Ovary (tissue), 9 donors: Measurements from ENCODE around the gene SCN11A. TPM values are rescaled to one million over a fixed set of nuclear protein-coding genes. Genes with fewer than 3 reads are reported as not detected.

ENCODE experiments used
- DNase-seq, 5 donors: peaks; one replicate each; pipeline ENCODE4 v3.0.0-alpha.2; 2019 to 2020
- H3K27ac ChIP-seq, 2 donors: fragments of 200-600 bp; one replicate each; pipeline versions ENCODE4 v1.5.1 to v1.8.0; 2019 to 2022
- H3K27me3 ChIP-seq: fragments of 200-600 bp; one replicate; pipeline ENCODE4 v1.8.0; 2022
- H3K36me3 ChIP-seq: fragments of 200-600 bp; sonication (generic); one replicate; pipeline ENCODE4 v1.5.1; 2019
- H3K4me1 ChIP-seq: one replicate; pipeline ENCODE4 v1.8.1; 2013; ENCODE audit warnings: mild to moderate bottlenecking, moderate library complexity; ENCODE audit not compliant: insufficient read depth
- H3K4me3 ChIP-seq: fragments of 200-600 bp; sonication (generic); one replicate; pipeline ENCODE4 v1.5.1; 2017
- H3K9me3 ChIP-seq, 2 donors: fragments of 200-600 bp in 1 of 2; sonication (generic) in 1 of 2; one replicate each; pipeline versions ENCODE4 v1.5.1 to v1.8.1; 2013 to 2019; ENCODE audit warnings: mild to moderate bottlenecking in 1 of 2, moderate library complexity in 1 of 2
- CTCF ChIP-seq, 3 donors: fragments of 450-650 bp in 2 of 3; fragments of 200-600 bp in 1 of 3; IDR thresholded peaks; one replicate each; pipeline versions ENCODE4 v1.5.1 to v1.8.0; 2016 to 2022; ENCODE audit warnings: antibody characterized with exemption in 3 of 3, mild to moderate bottlenecking in 1 of 3
- EP300 ChIP-seq: sonication (generic); formaldehyde crosslinking; IDR thresholded peaks from one replicate; pipeline ENCODE4 v1.6.1; 2017; ENCODE audit warnings: antibody characterized with exemption
- POLR2A ChIP-seq: fragments of 450-650 bp; IDR thresholded peaks from one replicate; pipeline ENCODE4 v1.6.1; 2017; ENCODE audit warnings: antibody characterized with exemption, mild to moderate bottlenecking, moderate library complexity
- WGBS, 3 donors: extraction: QIAGEN DNeasy Blood & Tissue Kit in 1 of 3; methylation state at CpG; one replicate each; pipeline versions ENCODE4 v1.1.5 to v1.1.7; 2013 to 2017; 5-methylcytosine and 5-hydroxymethylcytosine counted together
- intact Hi-C, 4 donors: fragments of 100-400 bp; cut with DNase I; formaldehyde crosslinking; loops; one replicate each; pipeline versions ENCODE4 v1.11.0 to v1.15.1; 2022 to 2023
- polyA plus RNA-seq, 2 donors: library from polyadenylated mRNA; stranded (reverse); fragments of 200-250 nt in 1 of 2; fragments of 350-450 nt in 1 of 2; fragmentation: Illumina TruSeq in 1 of 2; extraction: RNeasy Lipid Tissue Mini Kit (QIAGEN cat#74804) in 1 of 2; gene quantifications; one replicate each; pipeline ENCODE4 v1.2.3, GENCODE V29; 2013 to 2014
- total RNA-seq, 7 donors: library from RNA; depleted of rRNA in 2 of 7; stranded (reverse); fragments of >200 nt in 2 of 7; fragmentation: NEBNext Ultra II Directional in 3 of 7; extraction: Animal tissue kit (Norgen Biotek cat#: 25700) in 3 of 7; gene quantifications; one replicate each; pipeline versions ENCODE4 v1.1.0 to v1.2.4, GENCODE V29; 2016 to 2023
- donor health status: DM: no; HTN: no; CAD: no; lungs with moderate emphysema.
- donor health status: DM: no; HTN: no; CAD: no.
- donor health status: Bipolar disorder and iron deficiency.
- donor health status: DM: yes; HTN: yes; CAD: no.
- donor health status: DM: no; HTN: no; CAD: no.
- donor health status: DM: yes; HTN: yes; CAD: no.

The SCN11A gene
- total and polyA plus RNA-seq, 9 donors: under 0.01 to 0.34 (median 0.13) TPM

GRCh38 chr3:39099242-39099641 lies 47.5 kb upstream of the SCN11A start:
- Histone ChIP-seq H3K27ac (peak overlapping the region in 1 of 2 donors; percentile 30), H3K9me3 (no peaks in the 10 kb centered on the region), H3K27me3 (no peaks in the 10 kb centered on the region), H3K4me3 (no peak overlapping the region), H3K4me1 (peaks cover 4% of the 10 kb centered on the region), H3K36me3 (no peaks in the 10 kb centered on the region)
- intact Hi-C loops: no loop called here
- DNase-seq: no peak
- WGBS, 3 donors: 89 to 91% (median 91%) methylated on average over 1 of the region's 1 CpG
- TF ChIP-seq CTCF (IDR thresholded peaks at IDR 0.05): no peak
- no peak for TF ChIP-seq EP300
- TF ChIP-seq POLR2A: no peak

- Histone ChIP-seq H3K4me1 (peaks cover 4% of the 10 kb centered on the region), H3K27me3 (no peaks in the 10 kb centered on the region), H3K9me3 (no peaks in the 10 kb centered on the region), H3K36me3 (no peaks in the 10 kb centered on the region), H3K4me3 (no peak overlapping the region), H3K27ac (no peak overlapping the region)
- no peak for DNase-seq
- TF ChIP-seq CTCF (IDR thresholded peaks at IDR 0.05): no peak
- no peak for TF ChIP-seq POLR2A
- TF ChIP-seq EP300: no peak
- WGBS, 3 donors: 90 to 94% (median 90%) methylated on average over 8 of the region's 8 CpGs
- intact Hi-C loops: no loop called here
These were observed 46.8 kb upstream of the SCN11A start for GRCh38 chr3:39098473-39099000.

DNA sequence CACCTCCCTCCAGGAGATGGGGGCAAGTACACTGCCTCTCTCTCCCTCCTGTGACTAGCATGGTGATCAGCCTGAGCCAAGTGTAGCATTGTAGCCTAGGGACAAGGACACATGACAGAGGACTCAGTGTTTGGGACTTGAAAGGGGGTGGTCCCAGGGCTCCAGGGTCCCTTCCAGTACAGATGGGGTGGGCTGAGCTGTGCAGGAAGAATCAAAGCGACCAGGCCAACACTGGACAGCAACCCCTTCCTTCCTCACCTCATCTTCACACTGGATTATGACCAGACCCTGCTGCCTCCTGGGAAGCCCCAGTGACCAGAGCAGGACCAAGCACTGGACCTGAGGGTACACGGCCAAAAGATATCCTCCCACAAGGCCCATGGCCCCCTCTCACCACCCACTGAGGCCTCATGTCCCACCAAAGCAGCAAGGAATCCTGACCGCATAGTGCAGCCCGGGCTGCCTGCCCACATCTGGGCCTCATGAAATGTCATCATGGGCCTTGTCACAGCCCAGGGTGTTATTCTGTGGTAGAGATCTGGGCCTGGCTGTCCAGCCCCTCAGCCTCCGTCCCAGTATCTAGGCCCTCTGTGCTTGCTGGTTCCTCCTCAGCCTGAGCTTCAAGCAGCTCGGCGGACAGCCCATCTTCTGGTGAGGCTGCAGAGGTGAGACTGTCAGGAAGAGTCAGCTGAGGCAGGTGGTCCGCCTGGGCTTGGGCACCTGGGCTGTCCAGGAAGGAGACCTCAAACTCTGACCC lies 46.1 kb upstream of the SCN11A start:
- 79 to 89% (median 85%) methylated on average over 7 to 8 of the region's 8 CpGs for WGBS, 3 donors
- H3K9me3 ChIP-seq: no peaks in the 10 kb centered on the region
- TF ChIP-seq EP300: no peak
- intact Hi-C loops: no loop called here
- no peaks in the 10 kb centered on the region for H3K36me3 ChIP-seq
- DNase-seq: no peak
- H3K4me1 ChIP-seq: peaks cover 4% of the 10 kb centered on the region
- no peaks in the 10 kb centered on the region for H3K27me3 ChIP-seq
- H3K27ac ChIP-seq: no peak overlapping the region
- H3K4me3 ChIP-seq: no peak overlapping the region

GRCh38 chr3:39096775-39097174 lies 45.0 kb upstream of the SCN11A start:
- TF ChIP-seq EP300 (no peak), CTCF (IDR thresholded peaks at IDR 0.05) (no peak), POLR2A (no peak)
- no peak overlapping the region for H3K27ac ChIP-seq
- no peaks in the 10 kb centered on the region for H3K27me3 ChIP-seq
- H3K4me1 ChIP-seq: peaks cover 4% of the 10 kb centered on the region
- no peak for DNase-seq
- 9 to 28% (median 22%) methylated on average over 3 of the region's 3 CpGs for WGBS, 3 donors
- no peaks in the 10 kb centered on the region for H3K36me3 ChIP-seq
- intact Hi-C loops: no loop called here
- no peak overlapping the region for H3K4me3 ChIP-seq
- H3K9me3 ChIP-seq: no peaks in the 10 kb centered on the region

GRCh38 chr3:39095778-39096177 lies 44.0 kb upstream of the SCN11A start:
- Histone ChIP-seq H3K9me3 (no peaks in the 10 kb centered on the region), H3K36me3 (no peaks in the 10 kb centered on the region), H3K4me3 (no peak overlapping the region), H3K27me3 (no peaks in the 10 kb centered on the region), H3K27ac (peak overlapping the region in 1 of 2 donors; percentile 23), H3K4me1 (peaks cover 4% of the 10 kb centered on the region)
- no peak for DNase-seq
- WGBS, 3 donors: 9 to 19% (median 10%) methylated on average over 3 of the region's 3 CpGs
- TF ChIP-seq POLR2A (no peak), EP300 (no peak), CTCF (IDR thresholded peaks at IDR 0.05) (no peak)
- intact Hi-C loops: no loop called here
